Measurements from ENCODE around the gene SYNPR. TPM values are rescaled to one million over a fixed set of nuclear protein-coding genes. Genes with fewer than 3 reads are reported as not detected.

SYNPR gene
- polyA plus RNA-seq, 3 donors: not detected

DNA sequence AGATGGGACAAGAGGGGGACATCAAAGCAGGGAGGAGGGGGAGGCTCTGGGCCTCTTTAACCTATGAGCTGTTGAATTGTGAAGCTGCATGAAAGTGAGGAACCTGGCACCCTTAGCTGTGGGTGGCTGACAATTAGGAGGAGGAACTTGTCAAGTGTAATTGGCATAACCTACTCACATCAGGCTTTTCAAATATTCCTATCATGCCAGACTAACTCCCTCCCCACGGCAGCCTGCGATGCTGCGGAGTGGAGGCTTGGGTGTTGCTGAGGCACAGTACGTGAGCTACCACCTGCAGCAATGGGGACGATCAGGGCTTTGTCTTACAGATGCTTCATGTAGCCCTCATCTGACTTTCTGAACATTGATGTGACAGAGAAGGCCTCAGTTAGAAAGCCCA lies 193.7 kb downstream of the SYNPR start:
- Histone ChIP-seq H3K79me2 (ENCODE audit: insufficient read depth, low read length) (no peaks in the 10 kb centered on the region), H3K4me3 (replicated peaks in 1 of 3; ENCODE audit: low read depth in 2 of 3, low read length in 3 of 3) (no peak overlapping the region), H4K20me1 (ENCODE audit: insufficient read depth, low read length) (no peaks in the 10 kb centered on the region), H3K27me3 (ENCODE audit: control insufficient read depth in 2 of 2, insufficient read depth in 2 of 2, low read length in 2 of 2) (no peaks in the 10 kb centered on the region), H2AFZ (ENCODE audit: insufficient read depth, low read depth, low read length, poor library complexity, severe bottlenecking) (no peak overlapping the region), H3K36me3 (replicated peaks in 1 of 2; ENCODE audit: control insufficient read depth in 1 of 2, insufficient read depth in 2 of 2, low read length in 2 of 2) (no peaks in the 10 kb centered on the region), H3K9me3 (replicated peaks in 1 of 2; ENCODE audit: control insufficient read depth in 1 of 2, insufficient read depth in 1 of 2, low read length in 2 of 2) (peaks cover 0 to 2% of the 10 kb centered on the region in 2 donors), H3K4me1 (ENCODE audit: control insufficient read depth in 1 of 2, insufficient read depth in 2 of 2, low read length in 2 of 2) (no peaks in the 10 kb centered on the region), H3K9ac (ENCODE audit: insufficient read depth, low read length, poor library complexity, severe bottlenecking) (no peak overlapping the region), H3K27ac (ENCODE audit: low read depth in 1 of 2, low read length in 2 of 2) (no peak overlapping the region), H3K4me2 (replicated peaks; ENCODE audit: extremely low read depth, low read length, poor library complexity, severe bottlenecking) (no peak overlapping the region)
- Mint-ChIP-seq H3K27me3 (ENCODE audit: low read depth in 3 of 3) (no peaks in the 10 kb centered on the region), H3K4me1 (no peaks in the 10 kb centered on the region), H3K4me3 (no peak overlapping the region), H3K27ac (peak overlapping the region in 2 of 7 donors; percentile 11 to 34), H3K9me3 (peaks cover 0 to 6% (median 3%) of the 10 kb centered on the region in 7 donors), H3K36me3 (no peaks in the 10 kb centered on the region)
- no peak for TF ChIP-seq CTCF (IDR thresholded peaks at IDR 0.05)
- no peak for DNase-seq
- WGBS (ENCODE audit: insufficient coverage): 84% methylated on average over 5 of the region's 5 CpGs
- intact Hi-C loops (cut with micrococcal nuclease): no loop called here

GRCh38 chr3:63473641-63474166 lies 195.6 kb downstream of the SYNPR start:
- H3K27me3 Mint-ChIP-seq (ENCODE audit: low read depth in 3 of 3): no peaks in the 10 kb centered on the region
- no peaks in the 10 kb centered on the region for H3K36me3 Mint-ChIP-seq
- no peak for TF ChIP-seq CTCF (IDR thresholded peaks at IDR 0.05)
- Histone ChIP-seq H3K9me3 (replicated peaks in 1 of 2; ENCODE audit: control insufficient read depth in 1 of 2, insufficient read depth in 1 of 2, low read length in 2 of 2) (peaks cover 3 to 5% of the 10 kb centered on the region in 2 donors), H3K4me1 (ENCODE audit: control insufficient read depth in 1 of 2, insufficient read depth in 2 of 2, low read length in 2 of 2) (no peaks in the 10 kb centered on the region), H2AFZ (ENCODE audit: insufficient read depth, low read depth, low read length, poor library complexity, severe bottlenecking) (no peak overlapping the region), H3K27me3 (ENCODE audit: control insufficient read depth in 2 of 2, insufficient read depth in 2 of 2, low read length in 2 of 2) (no peaks in the 10 kb centered on the region), H3K4me2 (replicated peaks; ENCODE audit: extremely low read depth, low read length, poor library complexity, severe bottlenecking) (no peak overlapping the region), H3K36me3 (replicated peaks in 1 of 2; ENCODE audit: control insufficient read depth in 1 of 2, insufficient read depth in 2 of 2, low read length in 2 of 2) (no peaks in the 10 kb centered on the region), H3K79me2 (ENCODE audit: insufficient read depth, low read length) (no peaks in the 10 kb centered on the region), H3K4me3 (replicated peaks in 1 of 3; ENCODE audit: low read depth in 2 of 3, low read length in 3 of 3) (no peak overlapping the region), H3K9ac (ENCODE audit: insufficient read depth, low read length, poor library complexity, severe bottlenecking) (no peak overlapping the region), H4K20me1 (ENCODE audit: insufficient read depth, low read length) (no peaks in the 10 kb centered on the region), H3K27ac (ENCODE audit: low read depth in 1 of 2, low read length in 2 of 2) (no peak overlapping the region)
- H3K4me1 Mint-ChIP-seq: no peaks in the 10 kb centered on the region
- H3K4me3 Mint-ChIP-seq: no peak overlapping the region
- DNase-seq: no peak
- intact Hi-C loops (cut with micrococcal nuclease): no loop called here
- H3K9me3 Mint-ChIP-seq: peaks cover 0 to 8% (median 3%) of the 10 kb centered on the region in 7 donors
- WGBS (ENCODE audit: insufficient coverage): 94% methylated on average over 4 of the region's 6 CpGs
- H3K27ac Mint-ChIP-seq: no peak overlapping the region
